Fibroblast of villous mesenchyme (primary cell): ENCODE measurements around the gene NPLOC4. TPM values are rescaled to one million over a fixed set of nuclear protein-coding genes. Genes with fewer than 3 reads are reported as not detected.

Source experiments
- DNase-seq: peaks from one replicate; pipeline ENCODE4 v3.0.0-alpha.2; 2010; ENCODE audit warnings: low read depth
- H3K4me3 ChIP-seq: 2 replicates; pipeline ENCODE4 v1.5.1; 2011; ENCODE audit warnings: low read depth, mild to moderate bottlenecking, low read length
- total RNA-seq: library from RNA; depleted of rRNA; stranded (reverse); fragments of >200 nt; gene quantifications from 2 replicates; pipeline ENCODE4 v1.2.3, GENCODE V29; 2012
- TF ChIP-seq, protein P1 (sequence below): IDR thresholded peaks from 2 replicates; pipeline ENCODE4 v1.5.1; 2012; ENCODE audit warnings: low read depth, mild to moderate bottlenecking, low read length; ENCODE audit not compliant: insufficient read depth

The NPLOC4 gene
- total RNA-seq, 1 donor = 96.7 TPM

DNA sequence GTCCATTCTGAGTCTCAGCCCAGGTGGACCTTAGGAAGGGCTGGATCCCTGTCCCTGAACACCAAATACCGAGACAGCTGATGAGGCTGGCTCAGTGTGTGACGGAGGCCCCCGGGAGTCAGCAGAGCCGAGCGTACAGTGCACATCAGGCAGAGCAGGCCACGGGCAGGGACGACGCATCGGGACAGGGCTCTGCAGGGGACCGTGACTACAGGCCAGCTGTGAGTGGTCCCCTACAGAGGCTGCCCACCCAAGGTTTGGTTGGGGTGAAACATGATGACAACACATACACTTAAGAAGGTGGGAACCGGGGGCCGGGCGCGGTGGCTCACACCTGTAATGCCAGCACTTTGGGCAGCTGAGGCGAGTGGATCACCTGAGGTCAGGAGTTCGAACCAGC, 36.0 kb upstream of the NPLOC4 start:
- DNase-seq = no peak
- TF ChIP-seq, protein P1, sequence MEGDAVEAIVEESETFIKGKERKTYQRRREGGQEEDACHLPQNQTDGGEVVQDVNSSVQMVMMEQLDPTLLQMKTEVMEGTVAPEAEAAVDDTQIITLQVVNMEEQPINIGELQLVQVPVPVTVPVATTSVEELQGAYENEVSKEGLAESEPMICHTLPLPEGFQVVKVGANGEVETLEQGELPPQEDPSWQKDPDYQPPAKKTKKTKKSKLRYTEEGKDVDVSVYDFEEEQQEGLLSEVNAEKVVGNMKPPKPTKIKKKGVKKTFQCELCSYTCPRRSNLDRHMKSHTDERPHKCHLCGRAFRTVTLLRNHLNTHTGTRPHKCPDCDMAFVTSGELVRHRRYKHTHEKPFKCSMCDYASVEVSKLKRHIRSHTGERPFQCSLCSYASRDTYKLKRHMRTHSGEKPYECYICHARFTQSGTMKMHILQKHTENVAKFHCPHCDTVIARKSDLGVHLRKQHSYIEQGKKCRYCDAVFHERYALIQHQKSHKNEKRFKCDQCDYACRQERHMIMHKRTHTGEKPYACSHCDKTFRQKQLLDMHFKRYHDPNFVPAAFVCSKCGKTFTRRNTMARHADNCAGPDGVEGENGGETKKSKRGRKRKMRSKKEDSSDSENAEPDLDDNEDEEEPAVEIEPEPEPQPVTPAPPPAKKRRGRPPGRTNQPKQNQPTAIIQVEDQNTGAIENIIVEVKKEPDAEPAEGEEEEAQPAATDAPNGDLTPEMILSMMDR = no peak

DNA sequence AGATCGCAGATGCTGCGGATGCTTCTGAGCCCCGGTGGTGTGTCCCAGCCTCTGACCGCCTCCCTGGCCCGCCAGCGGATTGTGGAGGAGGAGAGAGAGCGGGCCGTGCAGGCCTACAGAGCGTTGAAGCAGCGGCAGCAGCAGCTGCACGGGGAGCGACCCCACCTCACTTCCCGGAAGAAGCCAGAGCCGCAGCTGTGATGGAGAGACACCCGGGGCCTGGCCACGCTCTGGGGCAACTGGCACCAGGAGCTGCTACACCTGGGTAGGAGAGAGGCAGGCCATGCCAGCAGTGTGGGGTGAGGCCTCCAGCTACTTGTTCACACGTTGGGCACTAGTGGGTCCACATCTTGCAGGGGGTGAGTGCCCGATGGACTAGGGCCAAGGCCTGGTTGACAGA, 35.6 kb upstream of the NPLOC4 start:
- H3K4me3 ChIP-seq = no peak overlapping the region
- TF ChIP-seq, protein P1 = no peak
- DNase-seq = no peak

More for the DNA sequence above, 36.0 kb upstream of the NPLOC4 start:
- H3K4me3 ChIP-seq = no peak overlapping the region

DNA sequence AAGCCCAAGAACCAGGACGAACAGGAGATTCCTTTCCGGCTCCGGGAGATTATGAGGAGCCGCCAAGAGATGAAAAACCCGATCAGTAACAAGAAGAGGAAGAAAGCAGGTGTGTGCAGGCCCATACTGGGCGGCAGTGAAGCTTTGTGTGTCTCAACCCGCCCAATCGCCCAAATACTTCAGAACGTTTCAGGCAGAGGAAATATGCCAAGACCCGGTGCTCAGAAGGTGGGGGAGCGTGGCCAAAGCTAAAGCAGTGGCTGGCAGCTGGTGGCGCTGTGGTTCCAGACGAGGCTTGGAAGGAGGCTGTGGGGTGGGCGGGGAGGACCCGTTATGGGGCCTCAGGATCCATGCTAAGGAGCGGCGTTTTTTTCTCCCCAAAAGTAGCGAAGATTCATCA, 30.8 kb upstream of the NPLOC4 start:
- DNase-seq = peak; percentile 6
- H3K4me3 ChIP-seq = peak overlapping the region; percentile 18
- TF ChIP-seq, protein P1 = peak; percentile 18

DNA sequence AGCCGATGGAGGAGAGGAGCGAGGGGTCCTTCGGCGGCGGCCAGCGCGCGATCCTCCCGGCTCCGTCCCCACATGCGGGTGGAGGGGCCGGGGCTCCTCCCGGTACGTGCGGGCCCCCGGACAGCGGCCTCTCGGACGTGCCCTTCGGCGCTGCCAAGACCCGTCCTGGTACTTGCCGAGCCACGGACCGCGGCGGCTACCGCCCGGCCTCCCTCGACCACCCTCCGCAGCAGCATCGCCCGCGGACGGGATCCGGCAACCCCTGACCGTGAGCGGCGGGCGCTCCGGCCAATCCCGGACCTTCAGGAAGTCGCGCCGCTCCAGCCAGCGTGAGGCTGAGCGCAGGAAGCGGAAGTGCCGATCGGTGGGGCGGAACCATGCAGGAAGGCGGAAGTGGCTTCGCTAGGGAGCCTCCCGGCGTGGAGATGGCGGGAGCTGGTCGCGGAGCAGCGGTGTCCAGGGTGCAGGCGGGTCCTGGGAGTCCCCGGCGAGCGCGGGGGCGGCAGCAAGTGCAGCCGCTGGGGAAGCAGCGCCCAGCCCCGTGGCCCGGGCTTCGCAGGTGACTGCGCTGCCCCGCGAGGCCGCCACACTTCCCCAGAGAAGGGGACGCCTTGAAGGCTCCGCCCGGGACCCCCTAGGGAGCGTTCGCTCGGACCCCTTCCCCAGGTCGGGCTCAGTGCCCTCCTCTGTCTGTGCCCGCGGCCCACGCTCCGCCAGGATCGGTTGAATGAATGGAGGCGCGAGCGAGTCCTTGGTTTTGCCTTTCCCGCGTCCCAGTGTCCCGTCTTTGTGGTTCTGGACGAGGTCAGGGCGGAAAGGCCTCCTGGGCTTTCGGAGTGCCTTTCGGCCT, 29.7 kb upstream of the NPLOC4 start, which contains the start of the genes CCDC137 and OXLD1:
CCDC137 (plus strand) TSS at position 396 of the 850 bp plus-strand sequence; CDS start at position 426, 30 bp downstream.
OXLD1 (minus strand) TSS at position 264 of the 850 bp plus-strand sequence; CDS start at position 236, 28 bp downstream.
- peak; percentile 97 for DNase-seq
- H3K4me3 ChIP-seq = peak within 1 kb of the TSS; percentile 95
- TF ChIP-seq, protein P1 = no peak

DNA sequence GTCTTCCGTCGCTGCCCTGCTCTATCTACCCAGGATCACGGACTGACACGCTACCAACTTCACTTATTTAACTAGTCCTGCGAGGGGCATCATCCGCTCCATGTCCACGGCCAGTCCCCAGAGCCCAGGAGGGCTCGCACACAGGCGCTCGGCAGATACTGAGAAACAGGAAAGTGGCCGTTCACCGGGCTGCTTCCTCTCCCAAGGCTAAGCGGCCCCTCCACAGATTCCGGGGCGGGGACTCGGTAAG, 29.1 kb upstream of the NPLOC4 start:
- TF ChIP-seq, protein P1 = no peak
- peak; percentile 45 for DNase-seq
- H3K4me3 ChIP-seq = peak overlapping the region; percentile 95

DNA sequence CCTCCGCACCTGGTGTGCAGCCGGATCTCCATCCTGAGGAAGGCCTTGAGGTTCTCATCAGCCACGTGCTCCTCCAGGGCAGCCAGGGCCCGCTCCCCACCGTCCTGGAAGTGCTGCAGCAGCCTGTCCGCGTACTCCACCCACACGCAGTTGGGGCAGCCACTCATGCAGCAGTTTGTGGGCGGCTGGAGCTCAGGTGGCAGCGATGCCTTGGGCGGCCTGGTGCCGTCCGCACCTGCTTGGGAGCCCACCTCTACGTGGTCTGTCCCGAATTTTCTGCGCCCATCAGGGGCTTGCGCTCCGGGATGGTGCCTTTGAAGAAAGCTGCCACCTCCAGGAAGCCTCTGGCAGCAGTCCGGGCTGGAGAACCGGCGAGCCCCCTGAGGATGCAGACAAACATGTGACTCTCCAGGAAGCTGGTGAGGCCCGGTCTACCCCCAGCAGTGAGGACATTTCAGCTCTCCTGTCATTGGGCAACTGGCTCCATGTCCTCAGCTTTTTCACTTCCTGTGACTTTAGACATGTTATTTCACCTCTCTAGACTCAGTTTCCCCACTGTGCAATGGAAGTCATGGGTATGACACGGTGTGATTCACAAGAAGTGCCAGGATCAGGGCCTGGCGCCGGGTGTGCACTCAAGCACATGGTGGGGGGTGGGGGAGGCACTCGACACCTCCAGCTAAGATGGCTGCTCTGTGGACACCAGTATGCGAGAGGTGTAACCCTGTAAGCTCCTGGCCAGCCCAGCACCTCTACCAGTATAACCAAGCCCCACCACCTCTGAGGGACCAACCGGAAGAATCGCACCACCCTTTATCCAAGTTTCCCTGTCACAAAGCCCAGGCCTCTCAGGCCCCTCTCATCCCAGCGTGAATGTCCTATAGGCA, 28.5 kb upstream of the NPLOC4 start:
- no peak for DNase-seq
- TF ChIP-seq, protein P1 = no peak
- H3K4me3 ChIP-seq = peak overlapping the region; percentile 95
